CD4-positive, CD25-positive, alpha-beta regulatory T cell (primary cell): ENCODE results near the gene DHX29. TPM values are rescaled to one million over a fixed set of nuclear protein-coding genes. Genes with fewer than 3 reads are reported as not detected.
A peak's percentile ranks its signal among the peaks of the same experiment; 100 is the strongest.

Source experiments
- ATAC-seq, 2 donors: fragments of 150-1000 bp; cut with Tn5 transposase; one replicate each; pipeline ENCODE4 v1.10.0; 2021; ENCODE audit warnings: low read depth in 2 of 2, moderate number of reproducible peaks in 2 of 2, moderate library complexity in 1 of 2
- DNase-seq, 3 donors: peaks; one replicate each; pipeline versions ENCODE4 v3.0.0 to v3.0.0-alpha.2; 2012 to 2022; ENCODE audit warnings: mixed read lengths in 1 of 3
- H3K27ac ChIP-seq: one replicate; pipeline ENCODE4 v1.7.0; 2013; ENCODE audit warnings: mild to moderate bottlenecking, low read length; ENCODE audit not compliant: insufficient read depth, poor library complexity, severe bottlenecking
- H3K27me3 ChIP-seq: one replicate; pipeline ENCODE4 v1.7.0; 2013; ENCODE audit warnings: low read length; ENCODE audit not compliant: control insufficient read depth, insufficient read depth
- H3K36me3 ChIP-seq: one replicate; pipeline ENCODE4 v1.7.0; 2013; ENCODE audit warnings: mild to moderate bottlenecking, low read length, moderate library complexity; ENCODE audit not compliant: control insufficient read depth, insufficient read depth
- H3K4me1 ChIP-seq: 2 replicates; pipeline ENCODE4 v1.7.0; 2013; ENCODE audit warnings: mild to moderate bottlenecking, low read length; ENCODE audit not compliant: insufficient read depth, control insufficient read depth, poor library complexity, severe bottlenecking
- H3K4me3 ChIP-seq: one replicate; pipeline ENCODE4 v1.7.0; 2013; ENCODE audit warnings: low read depth, mild to moderate bottlenecking, low read length, moderate library complexity
- H3K9me3 ChIP-seq, 2 experiments: 1 replicate in 1 of 2; 2 replicates in 1 of 2; pipeline ENCODE4 v1.7.0; 2013; ENCODE audit warnings: low read length in 2 of 2, mild to moderate bottlenecking in 1 of 2, moderate library complexity in 1 of 2; ENCODE audit not compliant: control insufficient read depth in 2 of 2
- H3K27ac Mint-ChIP-seq, 3 donors: one replicate each; pipeline ENCODE4 v1.8.0; 2020 to 2022; ENCODE audit warnings: mild to moderate bottlenecking in 3 of 3, mixed read lengths in 3 of 3, moderate library complexity in 2 of 3
- H3K27me3 Mint-ChIP-seq: one replicate; pipeline ENCODE4 v1.8.0; 2022; ENCODE audit warnings: mild to moderate bottlenecking, mixed read lengths
- H3K36me3 Mint-ChIP-seq: one replicate; pipeline ENCODE4 v1.8.0; 2020; ENCODE audit warnings: mixed read lengths
- H3K4me1 Mint-ChIP-seq, 4 donors: one replicate each; pipeline ENCODE4 v1.8.0; 2020 to 2022; ENCODE audit warnings: mixed read lengths in 4 of 4, mild to moderate bottlenecking in 1 of 4
- H3K4me3 Mint-ChIP-seq, 4 donors: one replicate each; pipeline ENCODE4 v1.8.0; 2020 to 2022; ENCODE audit warnings: mild to moderate bottlenecking in 4 of 4, mixed read lengths in 4 of 4, moderate library complexity in 3 of 4
- H3K9me3 Mint-ChIP-seq, 7 donors: one replicate each; pipeline ENCODE4 v1.8.0; 2020 to 2022; ENCODE audit warnings: mixed read lengths in 7 of 7, mild to moderate bottlenecking in 3 of 7, moderate library complexity in 2 of 7
- polyA plus RNA-seq, 4 donors: library from polyadenylated mRNA; unstranded; fragments of 300-500 nt; fragmentation: Illumina TruSeq; gene quantifications; one replicate each; pipeline ENCODE4 v1.2.3, GENCODE V29; 2021
- total RNA-seq: library from RNA; stranded (reverse); gene quantifications from one replicate; pipeline ENCODE4 v1.2.3, GENCODE V29; 2022

Gene DHX29, protein sequence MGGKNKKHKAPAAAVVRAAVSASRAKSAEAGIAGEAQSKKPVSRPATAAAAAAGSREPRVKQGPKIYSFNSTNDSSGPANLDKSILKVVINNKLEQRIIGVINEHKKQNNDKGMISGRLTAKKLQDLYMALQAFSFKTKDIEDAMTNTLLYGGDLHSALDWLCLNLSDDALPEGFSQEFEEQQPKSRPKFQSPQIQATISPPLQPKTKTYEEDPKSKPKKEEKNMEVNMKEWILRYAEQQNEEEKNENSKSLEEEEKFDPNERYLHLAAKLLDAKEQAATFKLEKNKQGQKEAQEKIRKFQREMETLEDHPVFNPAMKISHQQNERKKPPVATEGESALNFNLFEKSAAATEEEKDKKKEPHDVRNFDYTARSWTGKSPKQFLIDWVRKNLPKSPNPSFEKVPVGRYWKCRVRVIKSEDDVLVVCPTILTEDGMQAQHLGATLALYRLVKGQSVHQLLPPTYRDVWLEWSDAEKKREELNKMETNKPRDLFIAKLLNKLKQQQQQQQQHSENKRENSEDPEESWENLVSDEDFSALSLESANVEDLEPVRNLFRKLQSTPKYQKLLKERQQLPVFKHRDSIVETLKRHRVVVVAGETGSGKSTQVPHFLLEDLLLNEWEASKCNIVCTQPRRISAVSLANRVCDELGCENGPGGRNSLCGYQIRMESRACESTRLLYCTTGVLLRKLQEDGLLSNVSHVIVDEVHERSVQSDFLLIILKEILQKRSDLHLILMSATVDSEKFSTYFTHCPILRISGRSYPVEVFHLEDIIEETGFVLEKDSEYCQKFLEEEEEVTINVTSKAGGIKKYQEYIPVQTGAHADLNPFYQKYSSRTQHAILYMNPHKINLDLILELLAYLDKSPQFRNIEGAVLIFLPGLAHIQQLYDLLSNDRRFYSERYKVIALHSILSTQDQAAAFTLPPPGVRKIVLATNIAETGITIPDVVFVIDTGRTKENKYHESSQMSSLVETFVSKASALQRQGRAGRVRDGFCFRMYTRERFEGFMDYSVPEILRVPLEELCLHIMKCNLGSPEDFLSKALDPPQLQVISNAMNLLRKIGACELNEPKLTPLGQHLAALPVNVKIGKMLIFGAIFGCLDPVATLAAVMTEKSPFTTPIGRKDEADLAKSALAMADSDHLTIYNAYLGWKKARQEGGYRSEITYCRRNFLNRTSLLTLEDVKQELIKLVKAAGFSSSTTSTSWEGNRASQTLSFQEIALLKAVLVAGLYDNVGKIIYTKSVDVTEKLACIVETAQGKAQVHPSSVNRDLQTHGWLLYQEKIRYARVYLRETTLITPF (N-terminal part only)
- 16.5 TPM for total RNA-seq
- 10 to 100 TPM; 12.5 to 28.5 (median 14.8) TPM for polyA plus RNA-seq

- Mint-ChIP-seq H3K4me3 (no peak within 1 kb of the TSS), H3K27me3 (no peaks in the 10 kb centered on the region), H3K36me3 (peaks cover 8% of the 10 kb centered on the region), H3K4me1 (peaks cover 13 to 36% (median 30%) of the 10 kb centered on the region in 4 donors), H3K9me3 (peaks cover 0 to 2% (median 0%) of the 10 kb centered on the region in 7 donors), H3K27ac (no peak within 1 kb of the TSS)
- Histone ChIP-seq H3K27ac (peak within 1 kb of the TSS; percentile 90), H3K9me3 (no peaks in the 10 kb centered on the region), H3K4me1 (peaks cover 55% of the 10 kb centered on the region), H3K4me3 (peak within 1 kb of the TSS; percentile 99), H3K36me3 (peaks cover 7% of the 10 kb centered on the region), H3K27me3 (no peaks in the 10 kb centered on the region)
- peak; percentile 92 to 93 for ATAC-seq
- DNase-seq, result peak; percentile 83 to 93 (median 92)
Measured at GRCh38 chr5:55307383-55308253, at the start of gene DHX29, which contains the start of gene MTREX. Gene DHX29, minus strand, starts transcription at chr5:55307694. Its CDS starts 121 bp downstream, at chr5:55307573. Gene MTREX, plus strand, starts transcription at chr5:55307989. Its CDS starts 25 bp downstream, at chr5:55308014.

GRCh38 chr5:55356896-55357295 is 49.4 kb upstream of the DHX29 start:
- Mint-ChIP-seq H3K27ac (no peak overlapping the region), H3K27me3 (no peaks in the 10 kb centered on the region), H3K4me1 (peaks cover 3 to 11% (median 5%) of the 10 kb centered on the region in 4 donors), H3K4me3 (no peak overlapping the region), H3K36me3 (peaks cover 57% of the 10 kb centered on the region), H3K9me3 (peaks cover 0 to 2% (median 0%) of the 10 kb centered on the region in 7 donors)
- Histone ChIP-seq H3K4me1 (no peaks in the 10 kb centered on the region), H3K36me3 (peaks cover 75% of the 10 kb centered on the region), H3K9me3 (no peaks in the 10 kb centered on the region), H3K27me3 (no peaks in the 10 kb centered on the region), H3K27ac (no peak overlapping the region), H3K4me3 (no peak overlapping the region)
- ATAC-seq (peak in 1 of 2 donors; percentile 22), DNase-seq (no peak)

DNA sequence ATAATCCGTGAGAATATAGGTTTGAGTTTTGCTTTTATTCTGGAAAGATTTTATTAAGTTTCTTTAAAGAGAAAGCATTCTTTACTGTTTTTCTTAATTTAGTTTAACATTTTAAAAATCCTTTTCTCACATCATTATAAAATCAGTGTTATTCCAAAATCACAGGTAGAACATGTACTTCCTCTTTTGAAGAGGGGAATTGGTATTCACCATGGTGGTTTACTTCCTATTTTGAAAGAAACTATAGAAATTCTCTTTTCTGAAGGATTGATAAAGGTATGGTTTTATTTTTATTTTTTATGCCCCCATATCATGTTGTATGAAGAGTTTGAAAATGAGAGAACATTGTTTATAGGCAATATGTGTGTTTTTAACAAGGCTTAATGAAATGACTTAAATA is 43.3 kb upstream of the DHX29 start:
- no peaks in the 10 kb centered on the region for H3K4me1 ChIP-seq
- H3K9me3 ChIP-seq, result no peaks in the 10 kb centered on the region
- H3K27ac ChIP-seq, result no peak overlapping the region
- no peak for DNase-seq
- H3K4me3 ChIP-seq, result no peak overlapping the region
- Mint-ChIP-seq H3K36me3 (peaks cover 45% of the 10 kb centered on the region), H3K27ac (no peak overlapping the region), H3K4me3 (no peak overlapping the region), H3K27me3 (no peaks in the 10 kb centered on the region), H3K4me1 (peaks cover 3 to 14% (median 3%) of the 10 kb centered on the region in 4 donors), H3K9me3 (no peaks in the 10 kb centered on the region)
- peaks cover 89% of the 10 kb centered on the region for H3K36me3 ChIP-seq
- ATAC-seq, result no peak
- H3K27me3 ChIP-seq, result no peaks in the 10 kb centered on the region

DNA sequence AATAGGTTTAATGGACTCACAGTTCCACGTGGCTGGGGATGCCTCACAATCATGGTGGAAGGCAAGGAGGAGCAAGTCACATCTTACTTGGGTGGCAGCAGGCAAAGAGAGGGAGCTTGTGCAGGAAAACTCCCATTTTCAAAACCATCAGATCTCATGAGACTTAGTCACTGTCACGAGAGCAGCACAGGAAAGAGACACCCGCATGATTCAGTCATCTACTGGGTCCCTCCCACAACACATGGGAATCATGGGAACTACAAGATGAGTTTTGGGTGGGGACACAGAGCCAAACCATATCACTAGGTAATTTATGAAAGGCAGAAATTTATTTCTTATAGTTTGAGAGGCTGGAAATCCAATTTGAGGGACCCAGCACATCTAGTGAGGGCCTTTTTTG is 40.3 kb upstream of the DHX29 start:
- Mint-ChIP-seq H3K9me3 (no peaks in the 10 kb centered on the region), H3K27me3 (no peaks in the 10 kb centered on the region), H3K27ac (peak overlapping the region in 1 of 3 donors; percentile 80)

GRCh38 chr5:55345327-55345726 is 37.8 kb upstream of the DHX29 start:
- H3K9me3 Mint-ChIP-seq, result no peaks in the 10 kb centered on the region
- H3K27ac Mint-ChIP-seq, result no peak overlapping the region
- ATAC-seq (no peak), DNase-seq (no peak)
- H3K27me3 Mint-ChIP-seq, result no peaks in the 10 kb centered on the region
- H3K4me1 Mint-ChIP-seq, result peaks cover 2 to 16% (median 5%) of the 10 kb centered on the region in 4 donors
- H3K4me3 Mint-ChIP-seq, result no peak overlapping the region
- Histone ChIP-seq H3K27me3 (no peaks in the 10 kb centered on the region), H3K9me3 (no peaks in the 10 kb centered on the region), H3K4me3 (no peak overlapping the region), H3K4me1 (no peaks in the 10 kb centered on the region), H3K36me3 (peaks cover 87% of the 10 kb centered on the region), H3K27ac (no peak overlapping the region)
- peaks cover 29% of the 10 kb centered on the region for H3K36me3 Mint-ChIP-seq

More for the DNA sequence above, 40.3 kb upstream of the DHX29 start:
- no peak overlapping the region for H3K4me3 ChIP-seq
- DNase-seq (no peak), ATAC-seq (no peak)
- Mint-ChIP-seq H3K4me1 (peaks cover 0 to 21% (median 4%) of the 10 kb centered on the region in 4 donors), H3K36me3 (peaks cover 39% of the 10 kb centered on the region), H3K4me3 (no peak overlapping the region)
- no peak overlapping the region for H3K27ac ChIP-seq
- H3K27me3 ChIP-seq, result no peaks in the 10 kb centered on the region
- H3K36me3 ChIP-seq, result peaks cover 89% of the 10 kb centered on the region
- H3K4me1 ChIP-seq, result no peaks in the 10 kb centered on the region
- H3K9me3 ChIP-seq, result no peaks in the 10 kb centered on the region

GRCh38 chr5:55344392-55344992 is 37.0 kb upstream of the DHX29 start:
- Mint-ChIP-seq H3K36me3 (peaks cover 29% of the 10 kb centered on the region), H3K4me3 (no peak overlapping the region), H3K27ac (peak overlapping the region in 1 of 3 donors; percentile 9), H3K9me3 (no peaks in the 10 kb centered on the region), H3K27me3 (no peaks in the 10 kb centered on the region), H3K4me1 (peaks cover 2 to 16% (median 6%) of the 10 kb centered on the region in 4 donors)
- ATAC-seq, result peak in 1 of 2 donors; percentile 56
- Histone ChIP-seq H3K9me3 (no peaks in the 10 kb centered on the region), H3K4me1 (no peaks in the 10 kb centered on the region), H3K27ac (no peak overlapping the region), H3K27me3 (no peaks in the 10 kb centered on the region), H3K36me3 (peaks cover 78% of the 10 kb centered on the region), H3K4me3 (no peak overlapping the region)
- DNase-seq, result peak; percentile 44 to 80 (median 60)
